ENCODE results near the gene PPP3CB. TPM values are rescaled to one million over a fixed set of nuclear protein-coding genes. Genes with fewer than 3 reads are reported as not detected.

The PPP3CB gene
- total and polyA plus RNA-seq, 11 donors, result 29.0 to 77.1 (median 62.3) TPM

DNA sequence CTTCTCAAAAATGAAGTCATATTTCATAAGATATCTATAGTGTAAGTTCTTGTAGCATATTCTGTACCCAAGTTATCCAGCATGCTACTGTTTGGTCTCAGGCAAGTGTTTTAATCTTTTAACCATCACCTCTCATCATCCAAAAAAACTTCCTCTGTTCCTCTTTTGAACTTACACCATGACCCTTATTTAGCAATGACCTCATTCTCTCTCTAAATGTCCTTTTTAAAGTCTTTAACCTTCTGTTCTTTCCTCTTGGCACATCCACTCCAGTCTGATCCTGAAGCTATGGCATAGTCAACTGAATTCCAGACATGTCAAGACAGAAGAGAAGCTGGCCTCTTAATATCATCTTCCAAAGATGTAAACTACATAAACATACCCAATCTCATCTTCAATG lies 26.2 kb downstream of the PPP3CB start:
- Histone ChIP-seq H3K9me3 (no peaks in the 10 kb centered on the region), H3K36me3 (peaks cover 0 to 100% (median 96%) of the 10 kb centered on the region in 9 donors), H3K27me3 (no peaks in the 10 kb centered on the region), H3K27ac (peak overlapping the region in 10 of 12 donors; percentile 3 to 75 (median 54)), H3K4me1 (peaks cover 0 to 23% (median 14%) of the 10 kb centered on the region in 12 donors), H3K4me3 (no peak overlapping the region)
- intact Hi-C loops (cut with DNase I), result no loop called here
- no peak for TF ChIP-seq POLR2A (IDR thresholded peaks at IDR 0.05)
- TF ChIP-seq, protein P1, sequence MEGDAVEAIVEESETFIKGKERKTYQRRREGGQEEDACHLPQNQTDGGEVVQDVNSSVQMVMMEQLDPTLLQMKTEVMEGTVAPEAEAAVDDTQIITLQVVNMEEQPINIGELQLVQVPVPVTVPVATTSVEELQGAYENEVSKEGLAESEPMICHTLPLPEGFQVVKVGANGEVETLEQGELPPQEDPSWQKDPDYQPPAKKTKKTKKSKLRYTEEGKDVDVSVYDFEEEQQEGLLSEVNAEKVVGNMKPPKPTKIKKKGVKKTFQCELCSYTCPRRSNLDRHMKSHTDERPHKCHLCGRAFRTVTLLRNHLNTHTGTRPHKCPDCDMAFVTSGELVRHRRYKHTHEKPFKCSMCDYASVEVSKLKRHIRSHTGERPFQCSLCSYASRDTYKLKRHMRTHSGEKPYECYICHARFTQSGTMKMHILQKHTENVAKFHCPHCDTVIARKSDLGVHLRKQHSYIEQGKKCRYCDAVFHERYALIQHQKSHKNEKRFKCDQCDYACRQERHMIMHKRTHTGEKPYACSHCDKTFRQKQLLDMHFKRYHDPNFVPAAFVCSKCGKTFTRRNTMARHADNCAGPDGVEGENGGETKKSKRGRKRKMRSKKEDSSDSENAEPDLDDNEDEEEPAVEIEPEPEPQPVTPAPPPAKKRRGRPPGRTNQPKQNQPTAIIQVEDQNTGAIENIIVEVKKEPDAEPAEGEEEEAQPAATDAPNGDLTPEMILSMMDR (IDR thresholded peaks at IDR 0.05), result no peak
- DNase-seq (no peak), ATAC-seq (peak; percentile 76 to 88 (median 82))

DNA sequence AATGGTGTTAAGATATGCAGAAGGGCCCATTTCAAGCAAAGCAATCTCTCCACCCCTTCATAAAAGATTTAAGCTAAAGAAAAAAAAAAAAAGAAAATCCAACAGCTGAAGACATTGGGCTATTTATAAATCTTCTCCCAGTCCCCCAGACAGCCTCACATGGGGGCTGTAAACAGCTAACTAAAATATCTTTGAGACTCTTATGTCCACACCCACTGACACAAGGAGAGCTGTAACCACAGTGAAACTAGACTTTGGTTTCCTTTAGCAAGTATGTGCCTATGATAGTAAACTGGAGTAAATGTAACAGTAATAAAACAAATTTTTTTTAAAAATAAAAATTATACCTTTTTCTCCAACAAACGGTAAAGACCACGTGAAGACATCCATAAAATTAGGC lies 28.6 kb downstream of the PPP3CB start:
- ATAC-seq (no peak), DNase-seq (no peak)
- H3K4me1 ChIP-seq, result peaks cover 0 to 23% (median 14%) of the 10 kb centered on the region in 12 donors
- no peak overlapping the region for H3K27ac ChIP-seq
- H3K4me3 ChIP-seq, result no peak overlapping the region
- 88 to 93% (median 90%) methylated on average over 2 of the region's 2 CpGs for WGBS, 4 donors
- TF ChIP-seq, protein P1 (IDR thresholded peaks at IDR 0.05), result no peak
- no peak for TF ChIP-seq POLR2A (IDR thresholded peaks at IDR 0.05)
- H3K9me3 ChIP-seq, result no peaks in the 10 kb centered on the region
- intact Hi-C loops (cut with DNase I), result no loop called here
- H3K27me3 ChIP-seq, result no peaks in the 10 kb centered on the region
- peaks cover 0 to 100% (median 88%) of the 10 kb centered on the region in 9 donors for H3K36me3 ChIP-seq

DNA sequence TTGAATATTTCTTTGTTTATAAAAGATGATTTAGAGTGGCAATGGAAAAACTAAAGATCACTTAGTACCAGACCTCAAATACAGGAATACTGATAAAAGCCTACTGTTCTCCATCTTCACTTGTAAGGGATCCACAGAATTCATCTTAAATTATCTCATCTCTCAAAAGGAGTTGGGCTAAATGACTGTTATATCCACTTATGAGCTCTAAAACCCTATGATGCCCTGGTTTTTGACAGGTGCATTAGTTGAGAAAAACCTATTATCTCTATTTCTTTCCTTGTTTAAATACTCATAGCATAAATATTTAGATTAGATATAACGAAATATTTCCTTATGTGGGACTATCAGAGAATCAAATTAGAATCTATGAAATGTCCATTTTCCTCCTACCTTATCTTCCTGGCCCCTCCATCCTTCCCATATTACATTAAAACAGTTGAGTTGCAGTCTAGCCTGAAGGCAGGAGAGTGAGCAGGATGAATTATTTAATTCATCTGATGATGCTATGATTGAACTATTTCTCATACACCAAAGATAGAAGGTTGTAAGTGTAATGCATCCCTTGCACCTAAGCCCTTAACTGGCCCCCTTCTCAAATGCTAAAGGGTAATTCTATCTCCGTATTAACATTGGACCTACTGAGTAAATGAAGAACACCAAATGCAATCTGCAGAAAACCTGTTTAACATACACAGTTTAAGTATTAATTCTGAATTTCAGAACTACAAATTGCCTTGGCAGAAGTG lies 29.7 kb downstream of the PPP3CB start:
- Histone ChIP-seq H3K4me1 (peaks cover 0 to 16% (median 10%) of the 10 kb centered on the region in 12 donors), H3K36me3 (peaks cover 0 to 98% (median 88%) of the 10 kb centered on the region in 9 donors), H3K4me3 (no peak overlapping the region), H3K27me3 (no peaks in the 10 kb centered on the region), H3K9me3 (no peaks in the 10 kb centered on the region), H3K27ac (no peak overlapping the region)
- no peak for TF ChIP-seq POLR2A (IDR thresholded peaks at IDR 0.05)
- TF ChIP-seq, protein P1 (IDR thresholded peaks at IDR 0.05), result no peak
- no peak for DNase-seq
- ATAC-seq, result no peak
- WGBS, 4 donors, result 85 to 94% (median 91%) methylated on average over 2 of the region's 2 CpGs
- intact Hi-C loops (cut with DNase I), result no loop called here

DNA sequence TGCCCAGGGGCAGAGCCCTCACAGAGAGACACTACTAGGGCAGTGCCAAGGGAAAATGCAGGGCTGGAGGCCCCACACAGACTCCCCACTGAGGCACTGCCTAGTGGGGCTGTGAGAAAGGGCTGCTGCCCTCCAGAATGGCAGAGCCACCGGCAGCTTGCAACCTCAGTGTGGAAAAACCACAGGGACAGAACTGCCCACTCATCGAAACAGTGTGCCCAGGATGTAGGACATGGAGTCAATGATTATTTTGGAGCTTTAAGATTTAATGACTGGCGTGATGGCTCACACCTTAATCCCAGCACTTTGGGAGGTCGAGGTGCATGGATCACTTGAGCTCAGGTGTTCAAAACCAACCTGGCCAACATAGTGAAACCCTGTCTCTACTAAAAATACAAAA lies 34.9 kb downstream of the PPP3CB start:
- ATAC-seq, result no peak
- H3K36me3 ChIP-seq, result peaks cover 0 to 94% (median 58%) of the 10 kb centered on the region in 9 donors
- intact Hi-C loops (cut with DNase I), result no loop called here

More for the DNA sequence above, 34.9 kb downstream of the PPP3CB start:
- peaks cover 0 to 9% (median 0%) of the 10 kb centered on the region in 12 donors for H3K4me1 ChIP-seq
- no peak for DNase-seq
- 97 to 98% (median 98%) methylated on average over 4 of the region's 4 CpGs for WGBS, 4 donors
- H3K27me3 ChIP-seq, result no peaks in the 10 kb centered on the region
- no peak overlapping the region for H3K27ac ChIP-seq
- no peak overlapping the region for H3K4me3 ChIP-seq
- no peaks in the 10 kb centered on the region for H3K9me3 ChIP-seq
- TF ChIP-seq, protein P1 (IDR thresholded peaks at IDR 0.05), result no peak
- TF ChIP-seq POLR2A (IDR thresholded peaks at IDR 0.05), result no peak

Data from heart left ventricle (tissue), 16 donors.